Skeletal muscle satellite cell (primary cell): ENCODE measurements around the gene C20orf202. TPM values are rescaled to one million over a fixed set of nuclear protein-coding genes. Genes with fewer than 3 reads are reported as not detected.

ENCODE experiments used
- H3K27me3 ChIP-seq: 2 replicates; pipeline ENCODE4 v1.7.0; 2013; ENCODE audit warnings: low read length; ENCODE audit not compliant: control insufficient read depth, insufficient read depth
- H3K36me3 ChIP-seq: 2 replicates; pipeline ENCODE4 v1.7.0; 2013; ENCODE audit warnings: mild to moderate bottlenecking, control low read depth, low read length; ENCODE audit not compliant: insufficient read depth
- H3K4me1 ChIP-seq: 2 replicates; pipeline ENCODE4 v1.7.0; 2013; ENCODE audit warnings: low read length; ENCODE audit not compliant: control insufficient read depth, insufficient read depth
- H3K4me2 ChIP-seq: 2 replicates; pipeline ENCODE4 v1.7.0; 2013; ENCODE audit warnings: mild to moderate bottlenecking, low read length
- H3K4me3 ChIP-seq: 2 replicates; pipeline ENCODE4 v1.7.0; 2013; ENCODE audit warnings: low read length
- H3K9ac ChIP-seq: 2 replicates; pipeline ENCODE4 v1.7.0; 2013; ENCODE audit warnings: mild to moderate bottlenecking, low read depth, low read length, moderate library complexity
- H3K9me3 ChIP-seq: replicated peaks from 2 replicates; pipeline ENCODE4 v1.7.0; 2013; ENCODE audit warnings: mild to moderate bottlenecking, control low read depth, low read length
- total RNA-seq: library from RNA; depleted of rRNA; stranded (reverse); fragments of >200 nt; gene quantifications from 2 replicates; pipeline ENCODE4 v1.2.3, GENCODE V29; 2012; rRNA removed

Gene C20orf202
- total RNA-seq: not detected in 2 replicates

- no peaks in the 10 kb centered on the region for H3K36me3 ChIP-seq
- H3K9me3 ChIP-seq: no peaks in the 10 kb centered on the region
- H3K4me1 ChIP-seq: no peaks in the 10 kb centered on the region
- H3K9ac ChIP-seq: no peak within 1 kb of the TSS
- H3K27me3 ChIP-seq: peaks cover 46% of the 10 kb centered on the region
- no peak within 1 kb of the TSS for H3K4me2 ChIP-seq
- no peak within 1 kb of the TSS for H3K4me3 ChIP-seq
Observed at GRCh38 chr20:1202762-1203504, at the start of gene C20orf202. C20orf202 (plus strand) TSS chr20:1203454; CDS start chr20:1203586, 132 bp downstream.

GRCh38 chr20:1154226-1154625 is 49.0 kb upstream of the C20orf202 start:
- H3K4me3 ChIP-seq: no peak overlapping the region

GRCh38 chr20:1154691-1155090 is 48.6 kb upstream of the C20orf202 start:
- no peaks in the 10 kb centered on the region for H3K9me3 ChIP-seq
- peaks cover 39% of the 10 kb centered on the region for H3K36me3 ChIP-seq
- no peak overlapping the region for H3K4me2 ChIP-seq
- H3K4me3 ChIP-seq: no peak overlapping the region
- no peaks in the 10 kb centered on the region for H3K27me3 ChIP-seq
- H3K9ac ChIP-seq: no peak overlapping the region
- no peaks in the 10 kb centered on the region for H3K4me1 ChIP-seq

More at GRCh38 chr20:1154226-1154625, 49.0 kb upstream of the C20orf202 start:
- Histone ChIP-seq H3K36me3 (peaks cover 44% of the 10 kb centered on the region), H3K27me3 (no peaks in the 10 kb centered on the region), H3K4me2 (no peak overlapping the region), H3K9me3 (no peaks in the 10 kb centered on the region), H3K9ac (no peak overlapping the region), H3K4me1 (no peaks in the 10 kb centered on the region)

GRCh38 chr20:1155342-1155741 is 47.9 kb upstream of the C20orf202 start:
- Histone ChIP-seq H3K4me2 (no peak overlapping the region), H3K9me3 (no peaks in the 10 kb centered on the region), H3K36me3 (peaks cover 39% of the 10 kb centered on the region)

GRCh38 chr20:1160496-1160895 is 42.8 kb upstream of the C20orf202 start:
- no peaks in the 10 kb centered on the region for H3K27me3 ChIP-seq
- H3K9me3 ChIP-seq: no peaks in the 10 kb centered on the region
- no peaks in the 10 kb centered on the region for H3K4me1 ChIP-seq
- no peak overlapping the region for H3K9ac ChIP-seq
- no peak overlapping the region for H3K4me3 ChIP-seq
- peaks cover 46% of the 10 kb centered on the region for H3K36me3 ChIP-seq
- no peak overlapping the region for H3K4me2 ChIP-seq

More at GRCh38 chr20:1155342-1155741, 47.9 kb upstream of the C20orf202 start:
- Histone ChIP-seq H3K4me1 (no peaks in the 10 kb centered on the region), H3K9ac (no peak overlapping the region), H3K27me3 (no peaks in the 10 kb centered on the region), H3K4me3 (no peak overlapping the region)

GRCh38 chr20:1160991-1161390 is 42.3 kb upstream of the C20orf202 start:
- Histone ChIP-seq H3K27me3 (no peaks in the 10 kb centered on the region), H3K4me3 (no peak overlapping the region), H3K9me3 (no peaks in the 10 kb centered on the region), H3K36me3 (peaks cover 46% of the 10 kb centered on the region), H3K9ac (no peak overlapping the region), H3K4me2 (no peak overlapping the region), H3K4me1 (no peaks in the 10 kb centered on the region)

GRCh38 chr20:1163105-1163504 is 40.1 kb upstream of the C20orf202 start:
- Histone ChIP-seq H3K4me2 (no peak overlapping the region), H3K9me3 (no peaks in the 10 kb centered on the region), H3K27me3 (no peaks in the 10 kb centered on the region), H3K36me3 (peaks cover 63% of the 10 kb centered on the region), H3K4me3 (no peak overlapping the region), H3K9ac (no peak overlapping the region), H3K4me1 (no peaks in the 10 kb centered on the region)

GRCh38 chr20:1163653-1164052 is 39.6 kb upstream of the C20orf202 start:
- no peak overlapping the region for H3K4me2 ChIP-seq
- H3K4me3 ChIP-seq: no peak overlapping the region
- no peaks in the 10 kb centered on the region for H3K27me3 ChIP-seq
- H3K9ac ChIP-seq: no peak overlapping the region
- peaks cover 68% of the 10 kb centered on the region for H3K36me3 ChIP-seq
- H3K9me3 ChIP-seq: no peaks in the 10 kb centered on the region
- no peaks in the 10 kb centered on the region for H3K4me1 ChIP-seq

- Histone ChIP-seq H3K27me3 (no peaks in the 10 kb centered on the region), H3K9ac (no peak overlapping the region), H3K36me3 (peaks cover 76% of the 10 kb centered on the region), H3K4me2 (no peak overlapping the region), H3K9me3 (no peaks in the 10 kb centered on the region), H3K4me3 (no peak overlapping the region), H3K4me1 (no peaks in the 10 kb centered on the region)
Observed at GRCh38 chr20:1164871-1165270, 38.4 kb upstream of the C20orf202 start.

GRCh38 chr20:1165521-1165920 is 37.7 kb upstream of the C20orf202 start:
- Histone ChIP-seq H3K4me3 (no peak overlapping the region), H3K27me3 (no peaks in the 10 kb centered on the region), H3K36me3 (peaks cover 81% of the 10 kb centered on the region), H3K4me2 (no peak overlapping the region), H3K9ac (no peak overlapping the region), H3K9me3 (no peaks in the 10 kb centered on the region), H3K4me1 (no peaks in the 10 kb centered on the region)

- Histone ChIP-seq H3K4me3 (no peak overlapping the region), H3K27me3 (no peaks in the 10 kb centered on the region), H3K4me2 (no peak overlapping the region), H3K9me3 (no peaks in the 10 kb centered on the region), H3K4me1 (no peaks in the 10 kb centered on the region), H3K36me3 (peaks cover 81% of the 10 kb centered on the region), H3K9ac (no peak overlapping the region)
Observed at GRCh38 chr20:1165941-1166340, 37.3 kb upstream of the C20orf202 start.
